ENCODE data around the gene EIF1.
"Not testable (repeated sequence)": the region's sequence is repeated elsewhere in the genome, so short reads cannot be mapped to it uniquely, and the experiment has no call there.

Gene EIF1

DNA sequence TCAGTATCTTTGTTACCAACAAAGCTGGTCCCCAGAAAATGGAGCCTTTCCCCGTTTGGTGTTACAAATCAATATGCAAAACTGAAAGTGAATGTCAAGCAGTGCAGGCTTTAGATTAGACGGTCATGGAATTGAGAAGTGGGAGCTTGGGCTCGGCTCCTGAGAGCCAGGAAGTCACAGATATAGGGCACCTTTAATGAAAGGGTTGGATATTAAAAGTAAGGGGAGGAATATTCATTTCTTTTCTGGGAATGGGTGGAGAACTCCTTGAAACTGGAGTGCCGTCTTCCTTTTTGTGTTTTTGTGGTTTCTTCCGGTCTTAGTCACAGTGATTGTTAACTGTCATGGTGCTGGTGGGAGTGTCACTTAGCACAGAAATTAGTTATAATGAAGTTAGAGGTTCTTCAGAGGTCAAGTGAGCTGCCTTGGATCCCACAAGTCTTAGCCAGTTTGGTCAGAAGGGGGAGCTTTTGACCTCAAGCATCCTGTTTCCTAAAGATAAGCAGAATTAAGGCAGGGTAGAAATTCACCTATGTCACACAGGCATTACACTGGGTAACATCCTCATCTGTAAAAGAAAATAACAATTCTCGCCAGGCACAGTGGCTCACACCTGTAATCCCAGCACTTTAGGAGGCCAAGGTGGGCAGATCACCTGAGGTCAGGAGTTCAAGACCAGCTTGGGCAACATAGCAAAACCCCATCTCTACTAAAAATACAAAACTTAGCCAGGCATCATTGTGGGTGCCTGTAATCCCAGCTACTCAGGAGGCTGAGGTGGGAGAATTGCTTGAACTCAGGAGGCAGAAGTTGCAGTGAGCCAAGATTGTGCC is 9.6 kb upstream of the EIF1 start:
- DNase-seq (ENCODE audit: low spot score), result peak; percentile 42

- DNase-seq (ENCODE audit: low spot score), result no peak
Observed at GRCh38 chr17:41679740-41680425, 8.8 kb upstream of the EIF1 start.

DNA sequence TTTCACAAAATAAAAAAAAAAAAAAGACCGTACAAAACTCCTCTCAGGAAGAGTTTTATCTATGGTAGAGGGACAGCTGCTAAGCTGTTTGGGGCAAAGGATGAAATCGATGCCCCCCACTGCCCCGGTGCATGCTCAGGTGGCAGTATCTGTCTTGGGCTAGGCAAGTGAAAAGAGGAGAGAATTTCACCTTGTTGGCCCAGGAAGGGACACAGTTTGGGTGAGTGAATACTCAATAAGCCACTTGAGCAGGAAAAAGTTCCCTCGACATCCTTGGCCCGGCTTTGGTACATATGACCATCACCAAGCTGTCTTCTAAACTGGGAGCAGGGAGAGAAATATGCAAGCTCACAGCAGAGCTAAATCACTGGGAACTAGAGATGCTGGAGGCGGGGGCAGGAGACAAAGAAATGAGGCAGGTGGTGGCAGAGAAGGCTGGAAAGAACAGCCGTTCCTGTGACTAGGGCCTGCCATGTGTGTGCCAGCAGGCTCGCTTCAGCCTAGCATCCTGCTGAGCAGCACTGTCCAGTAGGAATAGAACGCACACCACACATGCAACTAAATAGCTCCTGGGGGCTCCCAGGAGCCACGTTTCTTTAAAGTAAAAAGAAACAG is 8.2 kb upstream of the EIF1 start:
- DNase-seq (ENCODE audit: low spot score), result peak; percentile 94

DNA sequence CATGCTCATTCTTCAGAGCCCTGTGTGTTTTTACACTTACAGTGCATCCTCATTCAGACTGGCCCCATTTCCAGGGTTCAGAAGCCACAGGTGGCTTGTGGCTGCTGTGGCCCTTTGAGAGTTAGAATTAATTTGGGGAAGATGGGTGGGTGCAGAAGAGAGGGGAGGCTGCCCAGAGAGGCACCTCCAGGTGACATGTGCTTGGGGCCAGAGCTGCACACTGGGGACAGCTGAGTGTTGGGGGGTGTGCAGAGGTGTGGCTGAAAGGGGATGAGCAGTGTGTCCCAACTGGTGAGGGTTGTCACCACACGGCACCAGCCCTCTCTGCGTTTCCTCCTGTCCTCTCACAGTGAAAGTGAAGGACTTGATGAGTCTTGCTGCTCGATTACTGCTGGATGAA is 6.9 kb upstream of the EIF1 start:
- DNase-seq (ENCODE audit: low spot score), result no peak

DNA sequence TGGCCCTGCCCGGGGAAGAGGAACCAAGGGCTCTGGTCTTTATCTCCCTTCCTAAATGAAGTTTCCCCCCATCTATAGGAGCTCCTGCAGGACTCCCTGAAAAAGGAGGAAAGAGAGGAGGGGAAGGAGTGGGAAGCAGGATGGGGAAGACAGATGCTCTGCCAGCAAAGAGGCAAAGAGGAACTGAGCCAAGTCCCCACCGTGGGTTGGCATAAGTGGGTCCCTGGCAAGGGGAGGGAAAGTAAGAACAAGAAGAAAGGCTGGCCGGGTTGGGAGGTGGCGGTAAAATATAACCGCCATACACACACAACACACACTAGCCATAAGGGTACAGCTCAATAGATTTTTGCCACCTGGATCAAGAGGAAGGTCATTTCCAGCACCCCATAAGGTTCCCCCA is 6.1 kb upstream of the EIF1 start:
- DNase-seq (ENCODE audit: low spot score), result no peak

DNA sequence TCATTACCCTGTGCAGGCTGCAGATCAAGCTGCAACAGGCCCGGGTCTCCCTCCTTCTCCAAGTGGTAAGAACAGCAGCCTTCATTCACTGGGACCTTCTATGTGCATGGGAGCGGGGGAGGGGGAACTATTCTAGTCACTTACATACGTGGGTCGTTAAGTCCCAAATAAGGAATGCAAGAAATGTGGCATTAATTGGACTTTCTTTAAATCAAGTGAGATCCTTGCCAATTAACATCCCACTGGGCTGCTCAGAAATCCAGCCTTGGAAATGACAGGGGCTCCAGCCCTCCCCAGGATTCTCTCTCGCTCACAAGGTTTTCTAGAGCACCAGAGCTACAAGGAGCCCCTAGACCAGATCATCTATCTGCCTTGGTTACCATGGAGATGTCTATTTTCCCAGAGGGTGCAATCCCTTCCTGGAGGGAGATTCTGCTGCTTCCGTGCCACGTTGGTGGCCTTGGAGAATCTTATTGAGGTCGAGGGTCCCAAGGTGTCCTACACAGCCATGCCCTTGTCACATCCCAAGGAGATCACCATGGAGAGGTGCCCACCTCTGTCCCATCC is 5.2 kb upstream of the EIF1 start:
- DNase-seq (ENCODE audit: low spot score), result no peak

DNA sequence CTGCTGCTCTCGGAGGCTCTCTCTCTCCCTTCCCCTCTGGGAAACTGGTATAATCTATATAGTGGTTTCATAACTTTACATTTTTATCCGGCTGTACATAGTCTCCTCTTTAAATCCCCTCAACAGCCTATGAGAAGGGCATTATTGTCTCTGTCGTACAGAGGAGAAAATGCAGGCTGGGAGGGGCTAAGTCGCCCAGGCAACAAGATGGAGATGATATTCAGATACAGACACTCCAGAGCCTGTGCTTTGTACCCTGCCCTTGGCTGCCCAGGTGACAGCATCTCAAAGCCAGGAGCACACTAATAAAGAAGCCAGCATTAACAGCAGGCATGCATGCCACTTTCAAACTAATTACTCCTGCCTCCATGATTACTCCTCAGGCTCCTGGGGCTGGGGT is 4.7 kb upstream of the EIF1 start:
- DNase-seq (ENCODE audit: low spot score), result no peak

DNA sequence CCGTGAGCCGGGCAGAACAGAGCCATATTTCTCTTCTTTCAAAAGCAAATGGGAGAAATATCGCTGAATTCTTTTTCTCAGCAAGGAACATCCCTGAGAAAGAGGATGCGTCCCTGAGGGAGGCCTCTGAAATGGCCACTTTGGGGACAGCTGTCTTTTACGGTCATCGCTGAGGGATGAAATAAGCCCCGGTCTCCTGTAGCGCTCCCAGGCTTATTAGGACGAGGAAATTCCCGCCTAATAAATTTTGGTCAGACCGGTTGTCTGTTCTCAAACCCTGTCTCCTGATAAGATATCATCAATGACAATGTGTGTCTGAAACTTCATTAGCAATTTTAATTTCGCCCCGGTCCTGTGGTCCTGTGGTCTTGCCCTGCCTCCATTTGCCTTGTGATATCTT is 2.9 kb upstream of the EIF1 start:
- not testable (repeated sequence) for DNase-seq (ENCODE audit: low spot score)

- no peak for DNase-seq (ENCODE audit: low spot score)
Observed at GRCh38 chr17:41686281-41686680, 2.4 kb upstream of the EIF1 start.

DNA sequence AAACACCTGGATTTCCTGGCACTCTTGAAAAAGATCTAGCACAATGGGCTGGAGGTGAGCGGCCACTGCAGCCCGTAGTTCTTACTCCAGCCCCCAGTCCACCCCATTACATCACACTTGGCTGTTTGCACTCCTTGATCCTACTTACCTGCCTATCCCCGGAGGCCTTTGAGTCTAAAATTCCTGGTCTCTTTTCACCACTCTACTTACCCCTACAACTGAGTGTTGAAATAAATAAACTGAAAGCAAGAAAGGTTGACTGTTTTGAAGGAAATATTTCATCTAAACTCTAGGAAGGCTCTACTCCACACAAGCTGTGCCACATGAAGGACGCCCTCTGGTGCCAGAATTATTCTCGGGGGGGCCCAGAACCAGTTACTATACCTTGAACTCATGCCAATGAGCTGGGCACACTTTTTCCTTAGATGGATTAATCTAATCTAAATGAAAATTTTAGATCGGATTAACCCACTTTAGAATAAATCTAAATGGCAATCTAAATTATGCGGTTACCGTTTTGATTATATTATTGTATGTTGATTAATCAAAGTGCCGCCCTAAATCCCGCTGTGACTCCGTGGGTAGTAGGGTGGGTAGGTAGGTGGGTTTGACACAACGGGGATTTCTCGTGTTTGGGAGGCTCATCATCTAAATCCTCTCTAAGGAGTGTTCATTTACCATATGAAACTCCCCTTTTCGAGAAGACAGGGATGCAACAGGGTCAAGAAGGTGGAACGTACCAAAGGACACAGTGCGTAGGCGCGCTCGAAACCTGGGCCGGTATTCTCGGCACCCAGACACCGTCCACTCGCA is 651 bp upstream of the EIF1 start:
- DNase-seq (ENCODE audit: low spot score), result peak; percentile 66

DNA sequence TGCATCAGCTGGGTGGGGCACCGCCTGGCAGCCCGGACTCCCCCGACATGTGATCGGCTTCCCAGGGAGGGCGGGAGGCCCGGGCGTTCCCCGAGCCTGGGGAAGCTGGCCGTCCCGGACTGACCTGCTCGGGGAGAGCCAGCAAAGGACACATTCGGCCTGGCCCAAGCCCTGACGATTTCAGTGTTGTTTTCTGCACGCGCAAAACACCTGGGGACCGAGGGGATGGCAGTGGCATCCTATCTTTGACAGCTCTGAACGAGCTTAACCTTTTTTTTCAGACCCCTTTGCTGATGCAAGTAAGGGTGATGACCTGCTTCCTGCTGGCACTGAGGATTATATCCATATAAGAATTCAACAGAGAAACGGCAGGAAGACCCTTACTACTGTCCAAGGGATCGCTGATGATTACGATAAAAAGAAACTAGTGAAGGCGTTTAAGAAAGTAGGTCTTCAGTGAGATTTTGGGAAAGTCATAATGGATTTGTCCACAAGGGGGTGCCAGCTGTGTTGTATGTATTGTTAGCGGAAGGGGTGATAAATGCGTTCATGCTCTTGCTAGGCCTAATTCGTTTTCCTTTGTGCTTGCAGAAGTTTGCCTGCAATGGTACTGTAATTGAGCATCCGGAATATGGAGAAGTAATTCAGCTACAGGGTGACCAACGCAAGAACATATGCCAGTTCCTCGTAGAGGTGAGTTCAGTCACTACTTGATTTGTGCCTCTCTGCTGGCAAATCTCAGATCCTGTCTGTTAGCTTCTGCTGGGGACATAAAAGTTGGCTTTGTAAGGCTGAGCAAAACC is 1.0 kb downstream of the EIF1 start:
- peak; percentile 53 for DNase-seq (ENCODE audit: low spot score)

DNA sequence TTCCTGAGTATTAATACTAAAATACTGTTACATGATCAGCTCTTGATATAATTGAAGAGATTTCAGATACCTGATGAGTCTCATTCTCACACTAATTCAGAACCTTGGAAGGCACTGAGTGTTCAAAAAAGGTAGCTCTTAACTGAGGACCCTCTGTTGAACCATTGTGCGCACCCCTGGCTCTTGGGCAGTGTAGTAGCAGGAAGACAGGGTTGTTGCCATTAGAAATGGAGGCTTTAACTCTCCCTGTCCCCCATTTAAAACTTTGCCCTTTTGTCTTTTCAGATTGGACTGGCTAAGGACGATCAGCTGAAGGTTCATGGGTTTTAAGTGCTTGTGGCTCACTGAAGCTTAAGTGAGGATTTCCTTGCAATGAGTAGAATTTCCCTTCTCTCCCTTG is 1.8 kb downstream of the EIF1 start:
- no peak for DNase-seq (ENCODE audit: low spot score)

DNA sequence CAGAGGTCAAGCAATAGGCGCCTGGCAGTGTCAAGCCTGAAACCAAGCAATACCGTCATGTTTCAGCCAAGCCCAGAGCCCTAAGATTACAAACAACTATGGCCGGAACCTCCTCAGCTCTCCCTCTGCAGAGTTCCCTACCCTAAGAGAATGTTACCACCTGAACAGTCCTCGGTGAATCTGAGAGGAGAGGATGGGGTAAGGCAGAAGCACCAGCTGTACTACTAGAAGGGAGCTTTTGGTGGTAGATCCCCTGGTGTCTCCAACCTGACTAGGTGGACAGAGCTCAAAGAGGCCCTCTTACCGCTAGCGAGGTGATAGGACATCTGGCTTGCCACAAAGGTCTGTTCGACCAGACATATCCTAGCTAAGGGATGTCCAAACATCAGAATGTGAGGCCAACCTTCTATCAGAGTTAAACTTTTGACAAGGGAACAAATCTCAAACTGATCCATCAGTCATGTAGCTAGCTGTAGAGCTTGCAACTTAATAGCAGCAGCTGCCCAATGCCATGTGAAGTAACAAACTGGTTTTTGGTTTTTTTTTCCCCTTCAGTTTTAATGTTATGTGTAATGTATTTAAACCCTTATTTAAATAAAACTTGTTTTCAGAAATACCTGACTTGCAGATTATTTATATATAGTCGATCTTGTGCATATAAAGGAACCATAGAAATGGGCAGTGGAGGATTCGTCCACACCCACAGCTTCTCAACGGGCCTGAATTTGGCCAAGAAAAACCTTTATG is 2.5 kb downstream of the EIF1 start:
- DNase-seq (ENCODE audit: low spot score), result no peak

DNA sequence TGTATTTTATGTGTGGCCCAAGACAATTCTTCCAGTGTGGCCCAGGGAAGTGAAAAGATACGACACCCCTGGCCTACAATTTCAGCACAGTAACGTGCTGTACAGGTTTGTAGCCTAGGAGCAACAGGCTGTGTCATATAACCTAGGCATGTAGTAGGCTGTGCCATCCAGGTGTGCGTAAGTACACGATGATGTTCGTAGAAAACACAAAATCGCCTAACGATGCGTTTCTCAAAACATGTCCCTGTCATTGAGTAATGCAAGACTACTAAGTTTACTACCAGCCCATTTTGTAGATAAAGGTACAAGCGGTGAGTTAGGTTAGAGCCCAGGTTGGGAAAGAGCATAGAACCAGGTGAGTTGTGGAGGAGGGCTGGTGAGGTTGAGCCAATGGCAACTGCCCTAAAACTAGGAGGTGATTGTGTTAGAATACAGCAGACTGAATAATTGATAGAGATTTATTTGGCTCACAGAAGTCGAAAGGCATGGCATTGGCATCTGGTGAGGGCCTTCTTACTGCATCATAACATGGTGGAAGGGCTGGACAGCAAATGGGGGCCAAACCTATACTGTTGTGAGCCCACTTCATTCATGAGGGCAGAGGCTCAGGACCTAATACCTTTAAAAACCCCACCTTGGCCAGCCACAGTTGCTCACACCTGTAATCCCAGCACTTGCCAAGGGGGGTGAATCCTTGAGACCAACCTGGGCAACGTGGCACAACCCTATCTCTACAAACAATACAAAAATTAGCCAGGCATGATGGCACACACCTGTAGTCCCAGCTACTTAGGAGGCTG is 4.2 kb downstream of the EIF1 start:
- no peak for DNase-seq (ENCODE audit: low spot score)

DNA sequence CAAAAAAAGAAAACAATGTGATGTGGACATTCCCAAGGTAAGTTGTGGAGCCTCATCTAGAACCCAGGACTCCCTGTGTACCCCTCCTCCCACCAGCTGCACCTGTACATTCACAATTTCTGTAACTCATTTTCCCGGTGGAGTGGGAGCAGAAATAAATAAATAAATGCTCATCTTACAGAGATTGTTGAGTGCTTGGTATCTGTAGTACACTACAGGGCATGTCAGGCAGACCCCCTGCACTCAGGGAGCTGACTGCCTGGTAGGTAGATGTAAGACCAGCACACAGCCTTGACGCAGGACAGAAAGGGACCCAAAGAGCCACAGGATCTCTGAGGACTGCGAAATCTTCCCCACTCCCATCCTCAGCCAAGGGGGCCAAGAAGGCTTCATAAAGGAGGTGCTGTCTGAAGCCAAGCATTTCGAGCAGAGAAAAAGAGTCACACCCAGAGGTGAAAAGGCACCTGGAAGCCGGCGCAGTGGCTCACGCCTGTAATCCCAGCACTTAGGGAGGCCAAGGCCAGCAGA is 6.5 kb downstream of the EIF1 start:
- DNase-seq (ENCODE audit: low spot score), result peak; percentile 51

- DNase-seq (ENCODE audit: low spot score), result peak; percentile 92
Observed at GRCh38 chr17:41695954-41696757, 7.5 kb downstream of the EIF1 start.

GRCh38 chr17:41697122-41697962 is 8.7 kb downstream of the EIF1 start:
- DNase-seq (ENCODE audit: low spot score), result no peak

Measured in cerebellar cortex (tissue), 1 donor.